Daoy (cell line): ENCODE data around the gene KDM1B. TPM values are rescaled to one million over a fixed set of nuclear protein-coding genes. Genes with fewer than 3 reads are reported as not detected.
A peak's percentile ranks its signal among the peaks of the same experiment; 100 is the strongest.
"Not testable (repeated sequence)": the region's sequence is repeated elsewhere in the genome, so short reads cannot be mapped to it uniquely, and the experiment has no call there.

ENCODE experiments used
- DNase-seq: peaks from one replicate; pipeline ENCODE4 v3.0.0-alpha.2; 2015; ENCODE audit warnings: low read depth
- total RNA-seq: library from RNA; depleted of rRNA; stranded (reverse); fragments of >200 nt; shearing (Covaris generic); gene quantifications from 2 replicates; pipeline ENCODE4 v1.2.3, GENCODE V29; 2014

KDM1B gene
- total RNA-seq, 1 experiment from 2014 or later = 17.4 TPM

DNA sequence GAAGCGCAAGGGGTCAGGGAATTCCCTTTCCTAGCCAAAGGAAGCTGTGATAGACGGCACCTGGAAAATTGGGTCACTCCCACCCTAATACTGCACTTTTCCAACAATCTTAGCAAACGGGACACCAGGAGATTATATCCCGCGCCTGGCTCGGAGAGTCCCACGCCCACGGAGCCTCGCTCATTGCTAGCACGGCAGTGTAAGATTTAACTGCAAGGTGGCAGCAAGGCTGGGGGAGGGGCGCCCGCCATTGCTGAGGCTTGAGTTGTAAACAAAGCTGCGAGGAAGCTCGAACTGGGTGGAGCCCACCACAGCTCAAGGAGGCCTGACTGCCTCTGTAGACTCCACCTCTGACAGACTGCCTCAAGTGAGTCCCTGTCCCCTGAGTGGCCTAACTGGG lies 73.4 kb downstream of the KDM1B start:
- not testable (repeated sequence) for DNase-seq

DNA sequence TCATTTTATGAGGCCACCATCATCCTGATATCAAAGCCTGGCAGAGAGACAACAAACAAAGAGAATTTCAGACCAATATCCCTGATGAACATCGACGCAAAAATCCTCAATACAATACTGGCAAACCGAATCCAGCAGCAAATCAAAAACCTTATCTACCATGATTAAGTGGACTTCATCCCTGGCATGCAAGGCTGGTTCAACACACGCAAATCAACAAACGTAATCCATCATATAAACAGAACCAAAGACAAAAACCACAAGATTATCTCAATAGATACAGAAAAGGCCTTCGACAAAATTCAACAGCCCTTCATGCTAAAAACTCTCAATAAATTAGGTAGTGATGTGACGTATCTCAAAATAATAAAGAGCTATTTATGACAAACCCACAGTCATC lies 76.6 kb downstream of the KDM1B start:
- DNase-seq = not testable (repeated sequence)

DNA sequence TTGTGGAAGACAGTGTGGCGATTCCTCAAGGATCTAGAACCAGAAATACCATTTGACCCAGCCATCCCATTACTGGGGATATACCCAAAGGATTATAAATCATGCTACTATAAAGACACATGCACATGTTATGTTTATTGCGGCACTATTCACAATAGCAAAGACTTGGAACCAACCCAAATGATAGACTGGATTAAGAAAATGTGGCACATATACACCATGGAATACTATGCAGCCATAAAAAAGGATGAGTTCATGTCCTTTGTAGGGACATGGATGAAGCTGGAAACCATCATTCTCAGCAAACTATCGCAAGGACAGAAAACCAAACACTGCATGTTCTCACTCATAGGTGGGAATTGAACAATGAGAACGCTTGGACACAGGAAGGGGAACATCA lies 78.5 kb downstream of the KDM1B start:
- not testable (repeated sequence) for DNase-seq

DNA sequence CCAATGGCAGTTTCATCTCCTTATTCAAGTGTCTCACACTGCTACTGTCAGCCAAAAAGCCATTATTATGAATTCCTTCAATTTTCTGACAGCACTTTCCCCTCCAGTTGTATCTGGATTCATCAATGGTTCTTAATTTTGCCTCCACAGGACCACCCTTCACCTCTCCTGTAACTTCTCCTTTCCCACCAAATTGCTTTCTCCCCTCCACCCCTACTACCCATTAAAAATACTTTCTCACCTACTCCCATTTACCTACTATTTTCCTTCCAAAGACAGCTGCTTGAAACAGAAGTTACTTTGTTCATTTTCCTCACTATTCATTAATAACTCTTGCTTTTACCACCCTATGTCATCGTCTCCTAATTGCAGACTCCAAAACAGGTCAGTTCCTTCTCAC lies 79.3 kb downstream of the KDM1B start:
- DNase-seq = no peak

DNA sequence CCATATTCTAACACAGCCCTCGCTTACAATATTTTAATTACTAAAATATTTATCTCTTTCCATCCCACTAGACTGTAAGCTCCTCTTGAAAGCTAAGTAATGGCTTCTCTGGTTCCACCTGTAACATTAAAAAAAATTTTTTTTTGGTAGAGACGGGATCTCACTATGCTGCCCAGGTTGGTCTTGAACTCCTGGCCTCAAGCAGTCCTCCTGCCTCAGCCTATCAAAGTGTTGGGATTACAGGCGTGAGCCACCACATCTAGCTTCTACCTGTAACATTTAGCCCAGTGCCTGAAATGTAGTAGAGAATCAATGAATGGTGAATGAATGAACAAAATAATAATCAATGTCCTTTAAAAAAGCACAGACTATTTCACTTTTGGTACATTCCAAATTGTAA lies 80.3 kb downstream of the KDM1B start:
- DNase-seq = no peak

DNA sequence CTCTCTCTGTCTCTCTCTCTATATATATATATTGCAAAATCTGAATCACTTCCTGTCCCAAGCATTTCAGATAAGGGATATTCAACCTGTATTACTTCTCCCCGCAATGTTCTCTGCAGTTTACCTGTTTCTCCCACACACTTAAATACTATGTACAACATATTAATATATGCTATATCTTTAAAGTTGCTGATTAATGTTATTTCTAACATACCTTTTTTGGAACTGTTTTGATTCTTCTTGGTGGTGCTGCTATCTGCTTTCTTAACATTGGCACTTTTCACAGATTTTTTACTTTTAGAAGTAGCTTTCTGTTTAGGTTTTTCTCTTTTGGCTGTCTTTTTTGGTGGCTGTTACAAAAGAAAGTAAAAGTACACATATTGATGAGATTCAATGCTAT lies 81.9 kb downstream of the KDM1B start:
- no peak for DNase-seq

DNA sequence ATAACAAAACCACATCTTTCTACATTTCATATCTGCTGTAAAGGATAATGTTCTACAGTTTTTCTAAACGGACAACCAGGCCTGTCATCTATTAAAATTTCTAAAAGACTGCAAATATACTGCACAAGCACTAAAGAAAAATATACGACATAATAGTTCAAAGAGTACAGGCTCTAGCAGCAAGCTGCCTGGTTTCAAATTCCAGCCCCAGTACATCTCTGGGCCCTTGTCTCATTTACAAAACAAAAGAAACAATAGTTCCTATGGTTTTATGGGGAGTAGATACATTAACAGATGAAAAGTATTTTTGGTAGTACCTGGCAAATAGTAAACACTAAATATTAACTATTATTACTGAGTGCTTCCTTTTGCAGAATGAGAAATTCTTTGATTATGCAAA lies 85.0 kb downstream of the KDM1B start:
- DNase-seq = no peak

DNA sequence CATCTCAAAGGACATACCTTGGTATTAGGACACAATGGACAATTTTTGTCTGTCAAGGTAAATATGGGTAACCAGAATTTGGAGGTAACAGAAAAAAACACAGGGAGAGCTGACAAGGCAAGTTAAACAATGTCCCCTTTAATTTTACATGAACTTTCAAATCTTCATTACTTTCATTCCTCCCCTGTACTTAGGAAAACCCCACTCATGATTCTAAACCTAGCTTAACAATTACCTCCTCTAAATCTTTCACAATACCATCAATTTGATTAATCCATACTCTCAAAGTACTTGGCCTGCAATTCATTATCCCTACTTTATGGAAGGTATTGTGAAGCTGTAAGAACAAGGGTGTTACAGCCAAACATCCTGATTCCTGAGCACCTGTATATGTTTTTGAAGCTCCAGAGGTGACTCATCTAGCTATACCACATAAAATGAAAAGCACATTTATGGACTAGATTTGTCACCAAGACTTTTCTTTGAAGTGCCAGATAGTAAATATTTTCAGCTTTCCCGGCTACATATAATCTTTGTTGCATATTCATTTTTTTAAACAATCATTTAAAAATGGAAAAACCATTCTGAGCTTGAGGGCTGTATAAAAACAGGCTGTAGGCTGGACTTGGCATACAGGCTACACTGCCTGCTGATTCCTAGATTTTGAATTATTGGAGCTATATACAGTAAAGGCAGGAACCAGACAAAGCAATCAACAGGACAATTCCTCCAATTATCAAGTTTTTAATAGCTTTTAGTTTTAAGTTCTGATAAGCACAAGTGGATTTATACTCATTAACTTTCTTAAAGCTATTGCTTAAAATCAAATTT lies 86.2 kb downstream of the KDM1B start:
- DNase-seq = no peak

DNA sequence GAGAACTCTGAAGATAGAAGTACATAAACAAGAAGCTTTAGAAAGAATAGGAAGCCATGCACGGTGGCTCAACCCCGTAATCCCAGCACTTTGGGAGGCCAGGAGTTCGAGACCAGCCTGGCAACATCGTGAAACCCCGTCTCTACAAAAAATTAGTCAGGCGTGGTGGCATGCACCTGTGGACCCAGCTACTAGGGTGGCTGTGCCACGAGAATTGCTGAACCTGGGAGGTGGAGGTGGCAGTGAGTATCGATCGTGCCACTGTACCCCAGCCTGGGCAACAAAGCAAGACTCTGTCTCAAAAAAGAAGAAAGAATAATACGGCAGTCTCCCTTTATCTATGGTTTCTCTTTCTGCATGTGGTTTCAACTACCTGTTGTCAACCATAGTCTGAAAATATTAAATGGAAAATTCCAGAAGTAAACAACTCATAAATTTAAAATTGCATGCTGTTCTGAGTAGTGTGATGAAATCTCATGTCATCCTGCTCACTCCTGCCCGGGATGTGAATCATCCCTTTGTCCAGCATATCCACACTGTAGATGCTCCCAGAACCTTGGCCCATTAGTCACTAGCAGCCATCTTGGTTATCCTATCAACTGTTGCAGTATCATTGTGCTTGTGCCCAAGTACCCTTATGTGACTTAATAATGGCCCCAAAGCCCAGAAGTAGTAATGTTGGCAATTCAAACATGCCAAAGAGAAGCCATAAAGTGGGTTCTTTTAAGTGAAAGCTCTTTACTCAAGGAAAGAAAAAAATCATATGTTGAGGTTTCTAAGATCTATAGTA lies 87.0 kb downstream of the KDM1B start:
- peak; percentile 72 for DNase-seq

DNA sequence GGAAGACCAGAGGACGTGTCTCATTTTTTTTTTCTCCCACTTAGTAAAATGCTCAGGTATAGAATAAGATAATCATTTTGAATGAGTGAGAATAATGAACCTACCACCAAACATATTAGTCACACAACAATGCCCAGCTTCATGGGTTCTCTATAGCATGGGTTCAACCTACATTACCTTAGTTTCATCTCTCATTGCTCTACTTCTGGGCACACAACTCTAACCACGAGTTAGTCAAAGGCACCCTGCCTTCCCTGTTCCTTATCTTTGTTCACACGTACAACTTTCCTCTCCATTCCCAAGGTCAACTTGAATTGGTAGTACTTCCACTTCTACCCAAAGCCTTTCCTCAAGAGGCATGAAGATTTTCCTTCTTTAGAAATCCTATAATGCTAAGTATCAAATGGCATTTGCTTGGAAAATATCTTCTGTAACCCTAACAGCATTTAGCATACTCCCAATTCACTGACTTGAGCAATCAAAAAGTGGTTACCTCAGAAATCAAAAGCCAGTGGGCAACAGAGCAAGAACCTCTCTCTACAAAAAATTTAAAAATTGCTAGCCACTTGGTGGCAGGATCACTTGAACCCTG lies 88.2 kb downstream of the KDM1B start:
- no peak for DNase-seq

DNA sequence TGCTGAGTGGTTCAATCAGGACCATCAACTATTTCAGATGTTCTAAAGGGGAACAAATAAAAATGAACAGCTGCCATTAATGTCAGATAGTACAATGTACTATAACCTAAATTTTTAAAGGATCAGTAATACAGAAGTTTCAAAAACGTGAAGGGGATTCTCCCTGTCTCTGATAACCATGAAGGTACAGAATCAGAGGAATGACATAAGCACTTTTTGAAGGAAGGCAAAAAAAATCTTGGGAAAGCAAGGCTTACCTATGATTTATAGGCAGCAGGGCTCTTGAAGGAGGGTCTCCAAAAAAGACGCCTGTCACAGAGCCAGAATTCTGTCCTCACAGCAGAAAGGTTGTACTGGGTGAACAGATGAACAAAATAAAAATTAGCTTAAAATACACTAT lies 89.0 kb downstream of the KDM1B start:
- no peak for DNase-seq

DNA sequence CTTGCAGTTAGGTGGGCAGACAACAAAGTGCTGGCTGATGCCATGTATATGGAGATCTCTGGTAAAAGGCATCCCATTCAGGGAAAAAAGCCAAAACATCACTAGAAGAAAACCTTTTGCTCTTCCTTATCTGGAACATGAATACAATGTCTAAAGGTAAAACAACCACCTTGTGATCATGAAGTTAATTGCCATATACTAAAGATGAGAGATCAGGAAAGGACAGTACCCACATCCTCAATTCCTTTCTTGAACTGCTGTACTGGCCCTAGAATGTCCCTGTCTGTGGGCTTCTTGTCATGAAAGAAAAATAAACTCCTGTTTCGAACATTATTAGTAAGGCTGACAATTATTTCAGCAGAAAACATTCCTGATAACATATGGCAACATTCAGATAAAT lies 89.9 kb downstream of the KDM1B start:
- DNase-seq = no peak

DNA sequence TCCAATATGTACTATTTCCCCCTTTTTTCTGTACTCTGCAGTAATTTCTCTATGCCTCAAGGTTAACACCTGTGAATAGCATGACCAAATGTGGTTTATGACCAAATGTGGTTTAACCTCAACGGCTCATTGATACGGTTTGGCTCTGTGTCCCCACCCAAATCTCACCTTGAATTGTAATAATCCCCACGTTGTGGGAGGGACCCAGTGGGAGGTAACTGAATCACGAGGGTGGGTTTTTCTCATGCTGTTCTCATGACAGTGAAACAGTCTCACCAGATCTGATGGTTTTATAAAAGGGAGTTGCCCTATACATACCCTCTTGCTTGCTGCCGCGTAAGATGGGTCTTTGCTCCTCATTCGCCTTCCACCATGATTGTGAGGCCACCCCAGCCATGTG lies 90.4 kb downstream of the KDM1B start:
- DNase-seq = no peak

DNA sequence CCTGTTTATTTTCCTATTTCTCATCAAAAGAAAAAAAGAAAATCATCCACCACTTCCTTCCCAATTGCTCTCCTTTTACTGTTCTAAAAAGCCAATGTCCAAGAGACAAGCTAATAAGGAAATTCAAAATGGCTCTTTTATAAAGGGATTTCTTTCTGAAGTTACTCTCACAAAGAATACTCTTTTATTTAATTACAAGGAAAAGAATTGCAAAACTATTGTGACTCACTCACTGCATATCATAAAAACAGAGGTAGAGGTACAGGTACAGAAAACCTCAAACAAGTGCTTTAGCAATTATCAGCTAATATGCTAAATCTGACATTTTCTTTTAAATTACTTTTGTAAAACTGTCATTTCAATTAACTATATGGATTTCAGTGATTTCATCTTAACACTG lies 91.0 kb downstream of the KDM1B start:
- no peak for DNase-seq

DNA sequence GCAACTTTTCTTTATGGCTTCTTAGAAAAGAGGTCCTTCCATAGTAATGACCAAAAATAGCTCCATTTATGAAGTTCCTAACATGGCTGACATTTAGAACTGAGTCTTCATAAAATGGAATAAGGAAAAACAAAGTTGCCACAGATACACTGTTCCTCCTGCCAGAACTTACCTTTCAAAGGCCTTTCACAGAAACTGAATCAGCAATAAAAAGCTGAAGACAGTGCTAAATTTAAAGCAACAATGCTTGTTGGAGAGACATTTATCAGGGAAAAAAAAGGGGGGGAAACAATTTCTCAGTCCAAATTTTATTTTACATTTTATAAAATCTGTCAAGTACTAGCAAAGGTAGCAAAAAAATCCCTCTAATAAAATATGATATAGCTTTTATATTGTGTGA lies 91.8 kb downstream of the KDM1B start:
- DNase-seq = no peak

DNA sequence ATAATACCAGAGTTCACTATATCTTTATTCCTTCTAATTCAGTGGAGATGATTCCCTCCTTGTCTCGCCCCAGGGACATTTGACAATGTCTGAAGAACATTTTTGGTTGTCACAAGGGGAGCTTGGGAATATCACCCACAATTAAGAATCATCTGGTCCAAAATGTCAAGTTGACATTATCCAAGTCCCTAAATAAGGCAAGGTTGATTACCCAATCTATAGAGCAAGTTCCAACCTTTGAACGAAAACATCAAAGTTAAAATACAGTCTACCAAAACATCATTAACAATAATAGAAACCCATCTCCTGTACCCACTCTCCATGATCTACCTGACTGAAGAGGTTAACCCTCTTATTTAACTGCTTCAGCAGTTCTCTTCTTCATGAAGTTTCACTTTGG lies 93.5 kb downstream of the KDM1B start:
- no peak for DNase-seq

DNA sequence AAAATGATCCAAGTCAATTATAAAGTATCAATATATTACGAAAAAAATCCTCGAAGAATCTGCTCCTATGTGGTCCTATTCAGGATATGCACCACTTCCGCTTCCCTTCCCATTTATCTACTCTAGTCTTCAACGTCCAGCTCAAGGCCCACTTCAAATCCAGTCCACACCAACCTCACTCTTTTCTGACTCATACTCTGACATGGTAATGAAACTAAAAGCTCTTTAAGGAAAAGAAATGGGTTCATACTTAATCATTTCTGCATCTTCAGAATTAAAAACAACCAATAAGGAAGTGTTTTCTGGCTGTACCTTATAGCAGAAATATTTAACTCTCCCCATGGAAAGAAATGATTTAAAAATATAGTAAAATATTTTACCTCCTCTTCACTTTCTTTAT lies 94.0 kb downstream of the KDM1B start:
- DNase-seq = no peak

DNA sequence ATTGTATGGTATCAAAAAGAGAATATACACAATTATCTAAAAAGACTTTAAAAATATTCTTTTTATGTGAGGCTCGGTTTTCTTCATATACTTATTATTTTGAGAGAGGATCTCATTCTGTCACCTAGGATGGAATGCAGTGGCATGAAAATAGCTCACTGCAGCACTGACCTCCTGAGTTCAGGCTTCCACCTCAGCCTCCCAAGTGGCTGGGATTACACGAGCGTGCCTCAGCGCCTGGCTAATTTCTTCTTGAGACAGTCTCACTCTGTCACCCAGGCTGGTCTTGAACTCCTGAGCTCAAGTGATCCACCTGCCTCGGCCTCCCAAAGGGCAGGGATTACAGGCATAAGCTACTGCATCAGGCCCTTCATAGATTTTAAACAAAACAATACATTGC lies 98.4 kb downstream of the KDM1B start:
- no peak for DNase-seq

DNA sequence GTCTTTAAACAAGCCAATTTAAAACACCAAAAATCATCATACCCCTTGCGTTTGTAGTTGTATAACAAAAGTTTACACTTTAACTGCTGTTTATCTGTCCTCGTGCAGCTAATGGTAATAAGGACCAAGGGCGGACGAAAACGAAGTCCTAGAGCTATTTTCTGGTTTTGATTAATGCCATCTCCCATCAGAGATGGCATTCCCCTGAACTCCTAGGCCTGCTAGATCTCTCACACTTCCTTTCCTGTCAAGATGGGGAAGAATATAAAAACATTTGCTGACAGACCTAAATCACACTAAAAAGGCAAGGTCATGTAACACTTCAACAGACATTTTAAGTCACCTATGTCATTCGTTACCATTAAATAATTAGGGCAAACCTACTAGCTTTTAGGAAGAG lies 99.6 kb downstream of the KDM1B start:
- no peak for DNase-seq

DNA sequence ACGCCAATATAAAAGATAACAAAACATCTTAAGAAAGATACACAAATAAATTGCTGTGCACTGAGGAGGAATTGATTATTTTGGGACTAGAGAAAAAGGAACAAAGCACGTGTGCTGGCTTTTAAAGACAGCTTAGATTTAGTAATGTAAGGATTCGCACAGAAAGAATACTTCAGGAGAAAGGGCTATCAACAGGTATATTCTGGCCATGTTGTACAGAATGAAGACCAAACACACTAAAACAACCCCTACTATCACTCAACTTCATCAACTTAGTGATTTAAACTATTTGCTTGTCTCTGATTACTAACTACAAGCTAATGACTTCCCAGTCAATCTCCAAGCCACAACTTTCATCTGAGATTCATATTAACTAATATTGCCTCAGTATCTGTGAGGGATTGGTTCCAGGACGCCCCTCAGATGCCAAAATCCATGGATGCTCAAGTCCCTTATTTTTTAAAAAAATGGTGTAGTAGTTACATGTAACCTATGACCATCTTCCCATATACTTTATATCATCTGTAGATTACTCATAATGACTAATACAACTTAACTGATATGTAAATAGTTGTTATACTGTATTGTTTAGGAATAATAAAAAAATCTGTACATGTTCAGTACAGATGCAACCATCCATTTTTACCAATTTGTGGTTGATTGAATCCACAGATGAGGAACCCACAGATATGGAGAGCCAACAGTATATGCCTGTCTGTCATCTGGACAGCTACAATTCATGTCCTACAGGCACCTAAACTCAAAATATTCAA lies 104.6 kb downstream of the KDM1B start:
- DNase-seq = no peak

DNA sequence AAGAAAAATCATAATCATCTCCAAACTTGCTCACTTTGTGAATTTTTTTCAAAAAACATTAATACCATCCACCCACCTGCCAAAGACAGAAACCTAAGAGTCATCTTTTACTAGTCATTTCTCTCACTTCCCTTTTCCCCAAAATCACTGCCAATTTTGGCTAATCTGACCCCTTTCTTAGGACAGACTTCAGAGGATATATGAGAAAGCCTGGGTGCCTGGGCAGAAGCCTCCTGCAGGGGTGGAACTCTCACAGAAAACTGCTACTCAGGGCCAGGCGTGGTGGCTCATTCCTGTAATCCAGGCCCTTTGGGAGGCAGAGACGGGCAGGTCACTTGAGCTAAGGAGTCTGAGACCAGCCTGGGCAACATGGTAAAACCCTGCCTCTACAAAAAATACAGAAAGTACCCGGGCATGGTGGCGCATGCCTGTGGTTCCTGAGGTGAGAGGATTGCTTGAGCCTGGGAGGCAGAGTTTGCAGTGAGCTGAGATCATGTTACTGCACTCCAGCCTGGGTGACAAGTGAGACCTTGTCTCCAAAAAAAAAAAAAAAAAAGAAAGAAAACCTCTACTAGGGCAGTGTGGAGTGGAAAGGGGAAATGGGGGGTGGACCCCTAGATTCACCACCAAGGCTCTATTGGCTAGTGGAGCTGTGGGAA lies 105.4 kb downstream of the KDM1B start:
- DNase-seq = peak; percentile 80

DNA sequence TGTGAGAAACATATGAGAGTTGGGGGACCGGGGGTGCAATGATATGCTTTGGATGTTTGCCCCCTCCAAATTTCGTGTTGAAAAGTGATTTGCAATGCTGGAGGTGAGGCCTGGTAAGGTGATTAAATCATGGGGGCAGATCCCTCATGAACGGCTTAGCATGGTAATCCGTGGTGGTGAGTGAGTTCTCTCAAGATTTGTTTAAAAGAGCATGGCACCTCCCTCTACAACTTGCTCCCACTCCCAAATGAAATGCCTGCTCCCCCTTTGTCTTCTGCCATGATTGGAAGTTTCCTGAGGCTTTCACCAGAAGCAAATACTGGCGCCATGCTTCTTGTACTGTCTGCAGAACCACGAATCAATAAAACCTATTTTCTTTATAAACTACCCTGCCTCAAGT lies 106.7 kb downstream of the KDM1B start:
- DNase-seq = no peak
